K562 (cell line): ENCODE results near the gene UBL5. TPM values are rescaled to one million over a fixed set of nuclear protein-coding genes. Genes with fewer than 3 reads are reported as not detected.

Experiments used
- CBFA2T3 ChIP-seq: fragments of 450-650 bp; IDR thresholded peaks from 2 replicates; pipeline ENCODE4 v1.6.1; 2017
- CREBBP ChIP-seq: IDR thresholded peaks from one replicate; pipeline ENCODE4 v1.6.1; 2012; ENCODE audit warnings: low read depth, mild to moderate bottlenecking, control low read depth, inconsistent platforms, low read length
- ERF ChIP-seq: fragments of 450-650 bp; formaldehyde crosslinking; IDR thresholded peaks from 2 replicates; pipeline ENCODE4 v1.4.0; 2020; ENCODE audit warnings: mild to moderate bottlenecking, mixed read lengths
- FOXJ3 ChIP-seq: sonication (generic); formaldehyde crosslinking; IDR thresholded peaks from 2 replicates; pipeline ENCODE4 v1.4.0; 2020; ENCODE audit warnings: mild to moderate bottlenecking, missing genetic modification reagents
- HDAC1 ChIP-seq, 2 experiments: fragments of 450-650 bp; IDR thresholded peaks; 2 replicates each; pipeline ENCODE4 v1.6.1; 2016 to 2017; ENCODE audit warnings: inconsistent platforms in 1 of 2, mild to moderate bottlenecking in 1 of 2, moderate library complexity in 1 of 2
- HDAC8 ChIP-seq: fragments of 450-650 bp; IDR thresholded peaks from 2 replicates; pipeline ENCODE4 v1.6.1; 2016; ENCODE audit warnings: mild to moderate bottlenecking, missing genetic modification characterization, moderate library complexity, missing compliant biosample characterization
- HIVEP1 ChIP-seq: fragments of 250-450 bp; sonication (Bioruptor Pico); IDR thresholded peaks from 2 replicates; pipeline ENCODE4 v1.4.0; 2020; ENCODE audit warnings: mild to moderate bottlenecking
- KAT7 ChIP-seq: sonication (generic); formaldehyde crosslinking; IDR thresholded peaks from 2 replicates; pipeline ENCODE4 v1.8.0; 2022; ENCODE audit warnings: missing genetic modification reagents, mild to moderate bottlenecking, borderline replicate concordance
- POU5F1 ChIP-seq: fragments of 150-350 bp; IDR thresholded peaks from 2 replicates; pipeline ENCODE4 v1.6.1; 2014; ENCODE audit warnings: borderline replicate concordance, low read length, low read depth, mild to moderate bottlenecking; ENCODE audit not compliant: partially characterized antibody
- RBM22 ChIP-seq: fragments of 200-400 bp; formaldehyde crosslinking; IDR thresholded peaks from 2 replicates; pipeline ENCODE4 v1.6.1; 2018; ENCODE audit warnings: low read length, low read depth; ENCODE audit not compliant: poor library complexity, severe bottlenecking
- RBM39 ChIP-seq: fragments of 200-400 bp; formaldehyde crosslinking; optimal IDR thresholded peaks from 2 replicates; pipeline ENCODE3; 2018; ENCODE audit warnings: low read depth, low read length
- U2AF1 ChIP-seq: fragments of 200-400 bp; formaldehyde crosslinking; optimal IDR thresholded peaks from 2 replicates; pipeline ENCODE3; 2017; ENCODE audit warnings: mild to moderate bottlenecking, low read depth, low read length, moderate library complexity
- ZNF184 ChIP-seq: sonication (generic); formaldehyde crosslinking; IDR thresholded peaks from 2 replicates; pipeline ENCODE4 v1.5.0; 2020; ENCODE audit warnings: missing genetic modification reagents
- polyA plus RNA-seq, 8 experiments: library from polyadenylated mRNA; depleted of rRNA in 4 of 8; stranded (reverse) in 5 of 8; unstranded in 3 of 8; fragments of >200 nt; fragmentation: Nextera tagmentation in 2 of 8; fragmentation: Illumina TruSeq in 1 of 8; extraction: Ambion mirVana in 2 of 8; extraction: Trizol in 1 of 8; gene quantifications; 2 replicates each; pipeline versions ENCODE4 v1.2.1 to v1.2.3, GENCODE V29; 2011 to 2014; ENCODE audit warnings: inconsistent platforms in 1 of 8, missing spikeins in 1 of 8
- total RNA-seq, 7 experiments: library from RNA; depleted of rRNA in 6 of 7; stranded (reverse); fragments of >200 nt in 6 of 7; fragmentation: Illumina TruSeq in 2 of 7; extraction: Trizol in 2 of 7; gene quantifications; 2 replicates each; pipeline versions ENCODE4 v1.2.1 to v1.2.3, GENCODE V29; 2011 to 2021; ENCODE audit warnings: low replicate concordance in 1 of 7
- TF ChIP-seq, protein P1 (sequence below): fragments of 450-650 bp; IDR thresholded peaks from 2 replicates; pipeline ENCODE4 v1.6.1; 2016; ENCODE audit warnings: missing biosample characterization, missing genetic modification characterization
- TF ChIP-seq, protein P2 (sequence below), 2 experiments: fragments of 450-650 bp; IDR thresholded peaks; 2 replicates each; pipeline ENCODE4 v1.6.1; 2016
- TF ChIP-seq, protein P3 (sequence below): fragments of 250-450 bp; sonication (Bioruptor Pico); IDR thresholded peaks from 2 replicates; pipeline ENCODE4 v1.8.0; 2022; ENCODE audit warnings: moderate library complexity, mild to moderate bottlenecking, inconsistent platforms
- TF ChIP-seq, protein P4 (sequence below): fragments of 200-800 bp; sonication (Bioruptor generic); IDR thresholded peaks from 2 replicates; pipeline ENCODE4 v1.6.1; 2017; ENCODE audit warnings: missing genetic modification characterization, missing compliant biosample characterization
- TF ChIP-seq, protein P5 (sequence below): sonication (generic); formaldehyde crosslinking; IDR thresholded peaks from 2 replicates; pipeline ENCODE4 v1.8.1; 2022; ENCODE audit warnings: missing genetic modification reagents
- TF ChIP-seq, protein P6 (sequence below), 2 experiments: fragments of 450-650 bp in 1 of 2; sonication (generic) in 1 of 2; formaldehyde crosslinking in 1 of 2; IDR thresholded peaks in 1 of 2; conservative IDR thresholded peaks in 1 of 2; 2 replicates each; pipeline versions ENCODE4 v1.6.1 to v1.8.1; 2016 to 2023; ENCODE audit warnings: mild to moderate bottlenecking in 2 of 2, moderate library complexity in 2 of 2, inconsistent platforms in 1 of 2, missing genetic modification reagents in 1 of 2

UBL5 gene
- total and polyA plus RNA-seq, 9 of the 15 experiments (the other 6 are each of a cell fraction or from before 2014, with no cell fraction given): 410 to 1,266 (median 613) TPM

DNA sequence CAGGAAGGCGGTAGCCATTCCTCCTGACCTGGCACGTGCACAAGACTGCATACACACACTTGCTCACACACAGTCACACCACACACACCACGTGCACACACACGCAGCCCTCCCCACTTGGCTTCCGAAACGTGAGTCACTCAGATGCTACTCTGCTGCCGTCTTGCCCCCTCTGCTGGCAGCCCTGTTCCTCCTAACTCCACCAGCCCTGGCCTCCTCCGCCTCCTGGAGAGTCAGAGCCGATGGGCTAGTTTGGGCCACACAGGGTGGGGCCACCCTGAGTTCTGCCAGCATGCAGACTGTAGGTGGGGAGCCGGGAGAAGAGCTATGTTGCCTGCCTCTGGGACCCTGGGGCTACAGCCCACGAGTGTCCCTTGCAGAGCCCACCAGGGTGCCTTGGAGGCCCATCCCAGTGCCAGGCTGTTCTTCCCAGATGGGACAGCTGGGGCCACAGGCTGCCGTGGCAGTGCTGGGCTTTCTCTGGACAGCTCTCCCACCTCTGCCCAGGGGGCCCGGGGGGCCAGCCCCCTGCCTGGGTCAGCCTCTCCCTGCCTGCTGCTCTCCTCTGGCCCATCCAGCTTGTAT is 19.5 kb downstream of the UBL5 start (continued):
- TF ChIP-seq ERF (CRISPR knock-in tag) (no peak), HIVEP1 (CRISPR knock-in tag) (no peak), CBFA2T3 (no peak), HDAC8 (tag) (no peak), CREBBP (no peak), KAT7 (CRISPR knock-in tag) (no peak), FOXJ3 (CRISPR knock-in tag) (no peak), RBM39 (no peak), ZNF184 (CRISPR knock-in tag) (no peak), U2AF1 (no peak), HDAC1 (IDR thresholded peaks at IDR 0.05) (no peak), POU5F1 (no peak), RBM22 (no peak)
- TF ChIP-seq, protein P1, sequence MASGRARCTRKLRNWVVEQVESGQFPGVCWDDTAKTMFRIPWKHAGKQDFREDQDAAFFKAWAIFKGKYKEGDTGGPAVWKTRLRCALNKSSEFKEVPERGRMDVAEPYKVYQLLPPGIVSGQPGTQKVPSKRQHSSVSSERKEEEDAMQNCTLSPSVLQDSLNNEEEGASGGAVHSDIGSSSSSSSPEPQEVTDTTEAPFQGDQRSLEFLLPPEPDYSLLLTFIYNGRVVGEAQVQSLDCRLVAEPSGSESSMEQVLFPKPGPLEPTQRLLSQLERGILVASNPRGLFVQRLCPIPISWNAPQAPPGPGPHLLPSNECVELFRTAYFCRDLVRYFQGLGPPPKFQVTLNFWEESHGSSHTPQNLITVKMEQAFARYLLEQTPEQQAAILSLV (tag): no peak
- TF ChIP-seq, protein P2, sequence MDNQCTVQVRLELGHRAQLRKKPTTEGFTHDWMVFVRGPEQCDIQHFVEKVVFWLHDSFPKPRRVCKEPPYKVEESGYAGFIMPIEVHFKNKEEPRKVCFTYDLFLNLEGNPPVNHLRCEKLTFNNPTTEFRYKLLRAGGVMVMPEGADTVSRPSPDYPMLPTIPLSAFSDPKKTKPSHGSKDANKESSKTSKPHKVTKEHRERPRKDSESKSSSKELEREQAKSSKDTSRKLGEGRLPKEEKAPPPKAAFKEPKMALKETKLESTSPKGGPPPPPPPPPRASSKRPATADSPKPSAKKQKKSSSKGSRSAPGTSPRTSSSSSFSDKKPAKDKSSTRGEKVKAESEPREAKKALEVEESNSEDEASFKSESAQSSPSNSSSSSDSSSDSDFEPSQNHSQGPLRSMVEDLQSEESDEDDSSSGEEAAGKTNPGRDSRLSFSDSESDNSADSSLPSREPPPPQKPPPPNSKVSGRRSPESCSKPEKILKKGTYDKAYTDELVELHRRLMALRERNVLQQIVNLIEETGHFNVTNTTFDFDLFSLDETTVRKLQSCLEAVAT (IDR thresholded peaks at IDR 0.05): no peak
- TF ChIP-seq, protein P3, sequence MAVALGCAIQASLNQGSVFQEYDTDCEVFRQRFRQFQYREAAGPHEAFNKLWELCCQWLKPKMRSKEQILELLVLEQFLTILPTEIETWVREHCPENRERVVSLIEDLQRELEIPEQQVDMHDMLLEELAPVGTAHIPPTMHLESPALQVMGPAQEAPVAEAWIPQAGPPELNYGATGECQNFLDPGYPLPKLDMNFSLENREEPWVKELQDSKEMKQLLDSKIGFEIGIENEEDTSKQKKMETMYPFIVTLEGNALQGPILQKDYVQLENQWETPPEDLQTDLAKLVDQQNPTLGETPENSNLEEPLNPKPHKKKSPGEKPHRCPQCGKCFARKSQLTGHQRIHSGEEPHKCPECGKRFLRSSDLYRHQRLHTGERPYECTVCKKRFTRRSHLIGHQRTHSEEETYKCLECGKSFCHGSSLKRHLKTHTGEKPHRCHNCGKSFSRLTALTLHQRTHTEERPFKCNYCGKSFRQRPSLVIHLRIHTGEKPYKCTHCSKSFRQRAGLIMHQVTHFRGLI (CRISPR knock-in tag): no peak
- TF ChIP-seq, protein P4, sequence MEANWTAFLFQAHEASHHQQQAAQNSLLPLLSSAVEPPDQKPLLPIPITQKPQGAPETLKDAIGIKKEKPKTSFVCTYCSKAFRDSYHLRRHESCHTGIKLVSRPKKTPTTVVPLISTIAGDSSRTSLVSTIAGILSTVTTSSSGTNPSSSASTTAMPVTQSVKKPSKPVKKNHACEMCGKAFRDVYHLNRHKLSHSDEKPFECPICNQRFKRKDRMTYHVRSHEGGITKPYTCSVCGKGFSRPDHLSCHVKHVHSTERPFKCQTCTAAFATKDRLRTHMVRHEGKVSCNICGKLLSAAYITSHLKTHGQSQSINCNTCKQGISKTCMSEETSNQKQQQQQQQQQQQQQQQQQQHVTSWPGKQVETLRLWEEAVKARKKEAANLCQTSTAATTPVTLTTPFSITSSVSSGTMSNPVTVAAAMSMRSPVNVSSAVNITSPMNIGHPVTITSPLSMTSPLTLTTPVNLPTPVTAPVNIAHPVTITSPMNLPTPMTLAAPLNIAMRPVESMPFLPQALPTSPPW (CRISPR knock-in tag): peak; percentile 51
- TF ChIP-seq, protein P5, sequence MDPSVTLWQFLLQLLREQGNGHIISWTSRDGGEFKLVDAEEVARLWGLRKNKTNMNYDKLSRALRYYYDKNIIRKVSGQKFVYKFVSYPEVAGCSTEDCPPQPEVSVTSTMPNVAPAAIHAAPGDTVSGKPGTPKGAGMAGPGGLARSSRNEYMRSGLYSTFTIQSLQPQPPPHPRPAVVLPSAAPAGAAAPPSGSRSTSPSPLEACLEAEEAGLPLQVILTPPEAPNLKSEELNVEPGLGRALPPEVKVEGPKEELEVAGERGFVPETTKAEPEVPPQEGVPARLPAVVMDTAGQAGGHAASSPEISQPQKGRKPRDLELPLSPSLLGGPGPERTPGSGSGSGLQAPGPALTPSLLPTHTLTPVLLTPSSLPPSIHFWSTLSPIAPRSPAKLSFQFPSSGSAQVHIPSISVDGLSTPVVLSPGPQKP: no peak
- TF ChIP-seq, protein P6, sequence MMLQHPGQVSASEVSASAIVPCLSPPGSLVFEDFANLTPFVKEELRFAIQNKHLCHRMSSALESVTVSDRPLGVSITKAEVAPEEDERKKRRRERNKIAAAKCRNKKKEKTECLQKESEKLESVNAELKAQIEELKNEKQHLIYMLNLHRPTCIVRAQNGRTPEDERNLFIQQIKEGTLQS (IDR thresholded peaks at IDR 0.05): peak; percentile 78
- TF ChIP-seq, protein P6 (CRISPR knock-in tag; conservative IDR thresholded peaks at IDR 0.05): no peak
